ENCODE data around the gene HNRNPK.
A peak's percentile ranks its signal among the peaks of the same experiment; 100 is the strongest.
"Not testable (repeated sequence)": the region's sequence is repeated elsewhere in the genome, so short reads cannot be mapped to it uniquely, and the experiment has no call there.

The HNRNPK gene

DNA sequence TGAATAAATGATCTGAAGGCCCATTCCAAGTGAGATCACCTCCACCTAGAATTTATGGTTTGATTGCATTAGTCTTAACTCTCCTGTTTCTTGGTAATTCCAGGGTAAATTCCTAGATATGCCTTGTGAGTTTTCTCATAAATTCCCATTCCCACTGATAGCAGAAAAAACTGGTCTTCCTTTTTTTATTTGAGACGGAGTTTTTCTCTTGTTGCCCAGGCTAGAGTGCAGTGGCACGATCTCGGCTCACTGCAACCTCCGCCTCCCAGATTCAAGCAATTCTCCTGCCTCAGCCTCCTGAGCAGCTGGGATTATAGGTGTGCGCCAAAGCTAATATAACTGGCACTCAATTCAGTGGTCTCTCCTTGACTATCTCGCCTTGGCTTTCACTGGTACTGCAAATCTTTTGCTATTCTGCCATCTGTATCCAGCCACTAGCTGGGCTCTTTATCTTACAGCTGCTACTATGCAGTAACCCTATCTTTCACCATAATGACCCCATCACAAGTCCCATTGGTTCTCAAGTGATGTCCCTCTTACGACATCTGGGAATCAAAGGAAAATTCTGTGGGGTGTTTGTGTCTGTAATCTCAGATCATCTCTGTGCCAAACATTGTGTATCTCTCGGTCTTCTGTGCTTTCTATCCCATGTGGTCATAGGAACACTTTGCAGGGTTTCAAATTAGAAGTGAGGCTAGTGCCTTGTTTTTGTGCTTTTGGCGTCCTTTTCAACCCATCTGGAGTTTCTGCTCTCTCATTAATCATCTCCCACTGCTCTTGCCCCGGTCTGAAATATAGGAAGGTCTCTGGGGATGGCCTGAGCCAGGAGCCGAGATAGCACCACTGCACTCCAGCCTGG is 14.4 kb downstream of the HNRNPK start:
- DNase-seq (no peak), ATAC-seq (peak; percentile 15)
- peak overlapping the region; percentile 45 for H3K27ac Mint-ChIP-seq

DNA sequence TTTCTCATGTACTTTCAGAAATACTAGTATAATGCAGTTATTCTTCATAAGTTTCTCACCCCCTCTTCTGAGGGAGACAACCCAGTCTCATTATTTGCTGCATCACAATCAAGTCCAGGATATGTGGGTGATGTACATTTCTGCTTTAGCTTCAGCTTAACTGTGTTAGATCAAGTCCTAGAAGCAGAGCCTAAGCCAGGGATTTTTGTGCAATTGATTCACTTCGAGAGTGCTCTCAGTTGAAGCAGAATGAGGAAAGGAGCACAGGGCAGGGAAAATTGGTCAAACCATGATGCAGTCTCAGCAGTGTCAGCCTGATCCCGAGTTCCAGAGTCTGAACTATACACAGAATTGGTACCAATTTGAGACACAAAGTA is 15.1 kb downstream of the HNRNPK start:
- Mint-ChIP-seq H3K4me3 (no peak overlapping the region), H3K27ac (peak overlapping the region; percentile 40), H3K4me1 (peaks cover 2% of the 10 kb centered on the region), H3K27me3 (no peaks in the 10 kb centered on the region), H3K36me3 (ENCODE audit: low read depth) (peaks cover 31% of the 10 kb centered on the region), H3K9me3 (no peaks in the 10 kb centered on the region)
- no peak for DNase-seq
- ATAC-seq: peak; percentile 22

More for the DNA sequence above, 14.4 kb downstream of the HNRNPK start:
- Mint-ChIP-seq H3K4me1 (peaks cover 2% of the 10 kb centered on the region), H3K9me3 (no peaks in the 10 kb centered on the region), H3K36me3 (ENCODE audit: low read depth) (peaks cover 38% of the 10 kb centered on the region), H3K4me3 (no peak overlapping the region), H3K27me3 (no peaks in the 10 kb centered on the region)

DNA sequence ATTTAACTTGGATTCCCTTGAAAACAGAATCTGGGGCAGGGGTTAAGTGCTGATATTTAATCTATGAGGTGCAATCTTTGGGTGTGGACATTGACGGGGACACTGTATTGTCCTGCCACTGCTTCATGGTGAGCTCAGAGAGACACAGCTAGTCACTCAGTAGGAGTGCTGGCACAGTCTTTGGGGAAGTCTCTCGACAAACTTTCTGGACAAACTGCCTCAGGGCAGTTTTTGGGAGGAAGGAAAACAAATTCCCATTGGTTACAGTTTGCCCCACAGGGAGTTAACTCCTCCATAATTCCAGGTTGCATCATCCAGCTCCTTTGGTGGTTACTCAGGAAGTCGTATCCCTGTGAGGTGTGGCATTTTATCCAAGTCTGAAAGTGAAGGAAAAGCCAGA is 17.9 kb downstream of the HNRNPK start:
- Mint-ChIP-seq H3K4me1 (peaks cover 2% of the 10 kb centered on the region), H3K9me3 (no peaks in the 10 kb centered on the region), H3K27me3 (no peaks in the 10 kb centered on the region), H3K36me3 (ENCODE audit: low read depth) (peaks cover 8% of the 10 kb centered on the region), H3K4me3 (no peak overlapping the region), H3K27ac (no peak overlapping the region)
- DNase-seq (no peak), ATAC-seq (no peak)

DNA sequence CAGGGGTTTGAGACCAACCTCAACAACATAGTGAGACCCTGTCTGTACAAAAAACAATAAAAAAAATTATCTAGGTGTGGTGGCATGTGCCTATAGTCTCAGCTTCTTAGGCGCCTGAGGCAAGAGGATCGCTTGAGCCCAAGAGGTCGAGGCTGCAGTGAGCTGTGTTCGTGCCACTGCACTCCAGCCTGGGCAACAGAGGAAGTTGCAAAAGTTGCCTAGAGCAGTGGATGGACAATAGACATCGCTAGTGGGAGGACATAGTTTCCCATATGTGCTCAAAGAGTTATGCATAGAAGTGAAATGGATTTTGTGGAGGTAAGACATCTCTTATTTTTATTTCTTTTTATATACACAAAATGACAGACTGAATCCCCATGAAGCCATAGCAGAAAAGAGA is 19.0 kb downstream of the HNRNPK start:
- Mint-ChIP-seq H3K4me1 (peaks cover 8% of the 10 kb centered on the region), H3K9me3 (no peaks in the 10 kb centered on the region), H3K27me3 (no peaks in the 10 kb centered on the region), H3K36me3 (ENCODE audit: low read depth) (peaks cover 4% of the 10 kb centered on the region), H3K27ac (no peak overlapping the region), H3K4me3 (no peak overlapping the region)
- DNase-seq (no peak), ATAC-seq (no peak)

DNA sequence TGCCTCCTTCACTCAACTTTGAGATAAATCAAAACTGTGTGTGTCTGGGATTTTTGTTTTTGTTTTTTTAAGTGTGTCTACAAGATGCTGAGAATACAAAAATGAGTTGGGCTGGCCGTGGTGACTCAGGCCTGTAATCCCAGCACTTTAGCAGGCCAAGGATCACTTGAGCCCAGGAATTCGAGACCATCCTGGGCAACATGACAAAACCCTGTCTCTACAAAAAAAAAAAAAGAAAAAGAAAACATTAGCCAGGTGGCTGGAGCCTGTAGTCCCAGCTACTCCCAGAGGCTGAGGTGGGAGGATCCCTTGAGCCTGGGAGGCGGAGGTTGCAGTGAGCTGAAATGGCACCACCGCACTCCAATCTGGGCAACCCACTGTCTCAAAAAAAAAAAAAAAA is 21.0 kb downstream of the HNRNPK start:
- H3K4me1 Mint-ChIP-seq: peaks cover 20% of the 10 kb centered on the region
- peaks cover 9% of the 10 kb centered on the region for H3K36me3 Mint-ChIP-seq (ENCODE audit: low read depth)
- no peak overlapping the region for H3K4me3 Mint-ChIP-seq
- ATAC-seq: no peak
- H3K27me3 Mint-ChIP-seq: no peaks in the 10 kb centered on the region
- DNase-seq: no peak
- no peaks in the 10 kb centered on the region for H3K9me3 Mint-ChIP-seq
- no peak overlapping the region for H3K27ac Mint-ChIP-seq

DNA sequence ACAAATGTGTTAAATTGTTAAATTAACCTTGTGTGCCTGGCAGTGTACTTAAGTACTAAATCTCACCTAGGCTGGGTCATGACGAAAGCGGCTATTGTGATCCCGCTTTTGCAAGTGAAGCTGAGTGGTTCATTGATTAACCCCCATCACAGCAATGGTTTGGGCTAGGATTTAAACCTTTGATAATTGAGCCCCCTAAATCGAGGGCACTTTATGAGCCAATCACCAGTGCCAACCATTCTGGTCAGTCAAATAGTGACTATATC is 22.8 kb downstream of the HNRNPK start:
- DNase-seq: no peak
- H3K27me3 Mint-ChIP-seq: no peaks in the 10 kb centered on the region
- peaks cover 12% of the 10 kb centered on the region for H3K36me3 Mint-ChIP-seq (ENCODE audit: low read depth)
- H3K4me3 Mint-ChIP-seq: peak overlapping the region; percentile 93
- H3K27ac Mint-ChIP-seq: peak overlapping the region; percentile 92
- ATAC-seq: no peak
- peaks cover 20% of the 10 kb centered on the region for H3K4me1 Mint-ChIP-seq
- H3K9me3 Mint-ChIP-seq: no peaks in the 10 kb centered on the region

DNA sequence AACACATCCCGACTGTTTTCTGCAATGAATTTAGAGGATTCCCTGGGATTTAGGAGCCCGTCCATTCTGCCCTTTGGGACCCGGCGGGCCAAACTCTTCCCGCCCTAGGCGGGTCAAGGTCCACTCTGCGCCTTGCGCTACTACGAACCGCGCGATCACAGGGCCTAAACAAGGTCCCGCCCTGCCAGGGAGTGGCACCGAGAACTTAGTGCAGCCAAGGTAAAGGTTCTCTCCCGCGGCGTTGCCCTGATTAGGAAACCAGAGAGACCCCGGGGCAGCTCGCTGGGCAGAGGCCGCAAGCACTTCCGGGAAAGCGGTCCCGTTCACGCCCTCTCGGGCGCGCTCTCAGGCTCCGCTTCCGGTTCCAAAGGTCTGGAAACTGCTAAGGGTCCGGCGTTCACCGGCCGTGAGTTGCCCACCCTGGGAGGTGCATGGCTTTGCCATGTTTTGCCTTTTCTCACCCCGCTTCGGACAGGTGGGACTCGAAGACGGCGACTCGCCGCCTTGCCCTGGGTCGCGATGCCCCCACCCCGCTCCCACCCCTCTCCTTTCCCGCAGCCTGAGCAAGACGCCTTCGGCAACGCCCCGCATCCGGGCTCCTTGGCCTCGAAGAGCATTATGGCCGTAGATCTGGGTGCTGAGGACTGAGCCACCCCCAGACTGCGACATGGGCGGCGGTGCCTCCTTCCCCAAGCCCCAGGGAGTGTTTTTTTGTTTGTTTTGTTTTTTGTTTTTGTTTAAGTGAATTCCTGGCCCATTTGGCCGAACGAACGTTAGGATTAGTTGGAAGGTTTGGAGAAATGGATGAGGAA is 23.4 kb downstream of the HNRNPK start:
- no peaks in the 10 kb centered on the region for H3K27me3 Mint-ChIP-seq
- peaks cover 12% of the 10 kb centered on the region for H3K36me3 Mint-ChIP-seq (ENCODE audit: low read depth)
- peak; percentile 73 for DNase-seq
- ATAC-seq: peak; percentile 90
- peak overlapping the region; percentile 92 for H3K27ac Mint-ChIP-seq
- H3K4me1 Mint-ChIP-seq: peaks cover 20% of the 10 kb centered on the region
- peak overlapping the region; percentile 93 for H3K4me3 Mint-ChIP-seq
- H3K9me3 Mint-ChIP-seq: no peaks in the 10 kb centered on the region

DNA sequence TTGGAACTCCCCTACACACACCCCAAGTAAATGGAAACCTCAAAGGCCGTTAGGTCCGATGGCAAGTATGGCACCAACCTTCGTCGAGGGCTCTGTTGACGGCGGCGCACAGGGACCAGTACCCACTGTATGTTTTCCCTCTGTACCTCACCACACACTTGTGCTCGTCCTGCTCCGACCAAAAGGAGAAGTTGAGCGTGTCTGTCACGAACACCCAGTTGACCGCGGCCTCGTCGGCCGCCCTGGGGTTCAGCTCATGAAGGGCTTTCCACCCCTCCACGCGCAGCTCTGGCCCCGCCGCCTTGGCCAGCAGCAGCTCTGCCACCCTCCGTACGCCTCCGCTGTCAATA is 24.0 kb downstream of the HNRNPK start:
- Mint-ChIP-seq H3K36me3 (ENCODE audit: low read depth) (peaks cover 13% of the 10 kb centered on the region), H3K9me3 (no peaks in the 10 kb centered on the region), H3K27ac (peak overlapping the region; percentile 92), H3K4me3 (peak overlapping the region; percentile 93), H3K27me3 (no peaks in the 10 kb centered on the region), H3K4me1 (peaks cover 20% of the 10 kb centered on the region)
- ATAC-seq (peak; percentile 50), DNase-seq (peak; percentile 43)

DNA sequence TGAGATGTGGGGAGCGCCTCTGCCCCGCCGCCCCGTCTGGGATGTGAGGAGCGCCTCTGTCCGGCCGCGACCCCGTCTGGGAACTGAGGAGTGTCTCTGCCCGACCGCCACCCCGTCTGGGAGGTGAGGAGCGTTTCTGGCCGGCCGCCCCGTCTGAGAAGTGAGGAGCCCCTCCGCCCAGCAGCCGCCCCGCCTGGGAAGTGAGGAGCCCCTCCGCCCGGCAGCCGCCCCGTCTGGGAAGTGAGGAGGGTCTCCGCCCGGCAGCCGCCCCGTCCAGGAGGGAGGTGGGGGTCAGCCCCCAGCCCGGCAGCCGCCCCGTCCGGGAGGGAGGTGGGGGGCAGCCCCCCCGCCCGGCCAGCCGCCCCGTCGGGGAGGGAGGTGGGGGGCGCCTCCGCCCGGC is 31.9 kb downstream of the HNRNPK start:
- ATAC-seq, DNase-seq, H3K4me1 Mint-ChIP-seq, H3K27ac Mint-ChIP-seq, H3K4me3 Mint-ChIP-seq, H3K9me3 Mint-ChIP-seq, H3K27me3 Mint-ChIP-seq: not testable (repeated sequence)
- H3K36me3 Mint-ChIP-seq (ENCODE audit: low read depth): peaks cover 31% of the 10 kb centered on the region

DNA sequence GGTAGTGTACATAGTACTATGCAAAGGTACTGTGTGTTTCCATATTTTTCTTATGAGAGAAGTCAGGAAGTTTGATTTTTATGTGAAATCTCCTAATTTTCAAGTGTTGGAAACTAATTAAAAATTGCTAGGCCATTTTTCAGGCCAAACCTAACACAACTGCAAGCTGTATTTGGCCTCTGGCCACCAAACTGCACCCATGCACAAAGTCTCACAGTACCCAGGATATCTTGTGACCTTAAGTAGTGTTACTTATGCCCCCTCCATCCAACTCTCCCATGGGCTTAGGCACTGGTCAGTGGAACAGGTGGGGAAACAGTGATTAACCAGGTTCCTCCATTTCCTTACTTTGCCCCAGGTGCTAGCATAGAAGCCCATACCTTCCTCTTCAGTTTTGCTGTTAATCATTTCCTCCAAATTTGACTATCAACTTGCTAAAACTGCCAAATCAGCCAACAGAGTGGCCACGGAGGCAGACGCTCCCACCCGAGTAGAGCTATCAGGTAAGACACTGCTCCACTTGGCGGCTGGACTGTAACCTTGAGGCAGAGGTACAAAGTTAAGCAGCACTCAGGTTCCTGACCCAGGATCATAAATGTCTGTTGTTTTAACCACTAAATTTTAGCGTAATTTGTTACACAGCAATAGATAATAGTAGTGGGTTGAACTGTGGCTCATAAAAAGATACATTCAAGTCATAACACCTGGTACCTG is 39.3 kb downstream of the HNRNPK start:
- no peaks in the 10 kb centered on the region for H3K9me3 Mint-ChIP-seq

DNA sequence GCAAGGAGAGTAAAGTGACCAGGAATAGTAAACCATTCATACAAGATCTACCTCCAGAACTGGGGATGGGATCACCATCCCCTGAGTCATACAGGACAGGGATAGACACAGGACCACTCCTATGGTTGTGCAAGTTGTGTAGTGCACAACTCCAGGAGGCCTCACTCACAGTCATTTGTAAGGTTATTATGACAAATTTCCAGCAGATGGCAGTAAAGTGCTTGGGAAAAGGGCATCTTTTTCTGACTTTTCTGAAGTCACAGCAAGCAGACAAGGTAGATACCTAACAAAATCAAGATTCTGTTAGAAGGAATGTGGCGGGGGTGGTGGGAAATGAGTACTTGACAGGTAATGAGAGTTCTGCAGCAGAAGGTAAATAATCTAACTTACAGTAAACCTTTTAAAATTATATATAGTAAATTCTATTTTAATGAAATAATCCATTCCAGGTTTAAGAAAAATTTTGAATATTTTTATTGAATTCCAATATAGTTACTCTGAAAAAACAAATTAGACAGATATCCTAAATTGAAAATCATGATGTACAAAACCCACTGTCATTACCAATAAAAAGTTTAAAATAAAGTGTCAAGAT is 42.1 kb downstream of the HNRNPK start:
- no peaks in the 10 kb centered on the region for H3K4me1 Mint-ChIP-seq
- ATAC-seq (peak; percentile 36), DNase-seq (no peak)
- no peaks in the 10 kb centered on the region for H3K27me3 Mint-ChIP-seq
- no peak overlapping the region for H3K27ac Mint-ChIP-seq
- H3K9me3 Mint-ChIP-seq: no peaks in the 10 kb centered on the region
- peaks cover 15% of the 10 kb centered on the region for H3K36me3 Mint-ChIP-seq (ENCODE audit: low read depth)
- no peak overlapping the region for H3K4me3 Mint-ChIP-seq

More for the DNA sequence above, 39.3 kb downstream of the HNRNPK start:
- no peaks in the 10 kb centered on the region for H3K4me1 Mint-ChIP-seq
- no peaks in the 10 kb centered on the region for H3K27me3 Mint-ChIP-seq
- H3K36me3 Mint-ChIP-seq (ENCODE audit: low read depth): peaks cover 27% of the 10 kb centered on the region
- no peak for DNase-seq
- H3K4me3 Mint-ChIP-seq: no peak overlapping the region
- no peak for ATAC-seq
- H3K27ac Mint-ChIP-seq: no peak overlapping the region

DNA sequence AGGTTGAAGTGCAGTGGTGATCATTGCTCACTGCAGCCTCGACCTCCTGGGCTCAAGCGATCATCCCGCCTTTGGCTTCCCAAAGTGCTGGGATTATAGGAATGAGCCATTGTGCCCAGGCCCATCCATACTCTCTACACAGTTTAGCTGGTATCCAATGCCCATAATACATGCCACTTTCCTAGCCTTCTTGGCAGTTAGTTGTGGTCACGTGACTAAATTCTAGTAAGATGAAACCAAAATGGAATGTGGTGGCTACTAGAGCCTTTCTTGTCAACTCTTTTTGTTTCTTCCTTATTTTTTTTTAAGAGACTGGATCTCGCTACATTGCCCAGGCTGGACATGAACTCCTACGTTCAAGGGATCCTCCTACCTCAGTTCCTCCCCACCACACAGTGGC is 43.5 kb downstream of the HNRNPK start:
- Mint-ChIP-seq H3K27me3 (no peaks in the 10 kb centered on the region), H3K4me1 (peaks cover 6% of the 10 kb centered on the region), H3K9me3 (no peaks in the 10 kb centered on the region), H3K4me3 (no peak overlapping the region), H3K27ac (no peak overlapping the region), H3K36me3 (ENCODE audit: low read depth) (peaks cover 8% of the 10 kb centered on the region)
- ATAC-seq (no peak), DNase-seq (no peak)

DNA sequence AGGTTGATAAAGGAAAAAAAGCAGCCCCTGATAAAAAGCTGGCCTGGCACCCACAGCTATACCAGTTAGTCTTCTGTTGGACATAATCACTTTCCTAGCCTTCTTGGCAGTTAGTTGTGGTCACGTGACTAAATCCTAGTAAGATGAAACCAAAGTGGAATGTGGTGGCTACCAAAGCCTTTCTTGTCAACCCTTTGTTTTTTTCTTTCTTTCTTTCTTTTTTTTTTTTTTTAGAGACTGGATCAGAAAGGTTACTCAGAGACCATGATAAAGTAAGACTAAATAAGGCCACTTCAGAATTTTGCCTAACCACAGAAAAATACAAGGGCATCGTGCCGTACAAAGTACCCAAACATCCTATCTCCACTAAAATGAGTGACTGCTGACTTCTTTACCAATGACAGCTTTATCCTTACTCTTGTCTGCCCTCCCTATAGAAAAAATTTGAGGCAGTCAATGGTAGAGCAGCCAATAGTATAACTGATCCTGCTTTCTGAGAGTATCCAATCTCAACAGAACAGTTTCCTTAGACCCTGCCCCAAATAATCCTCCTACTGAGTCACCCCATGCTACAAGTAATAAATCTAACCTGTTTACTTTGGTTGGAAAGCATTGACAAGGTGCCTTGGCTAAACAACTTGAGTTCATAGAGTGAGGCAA is 44.6 kb downstream of the HNRNPK start:
- H3K27ac Mint-ChIP-seq: no peak overlapping the region
- DNase-seq: no peak

DNA sequence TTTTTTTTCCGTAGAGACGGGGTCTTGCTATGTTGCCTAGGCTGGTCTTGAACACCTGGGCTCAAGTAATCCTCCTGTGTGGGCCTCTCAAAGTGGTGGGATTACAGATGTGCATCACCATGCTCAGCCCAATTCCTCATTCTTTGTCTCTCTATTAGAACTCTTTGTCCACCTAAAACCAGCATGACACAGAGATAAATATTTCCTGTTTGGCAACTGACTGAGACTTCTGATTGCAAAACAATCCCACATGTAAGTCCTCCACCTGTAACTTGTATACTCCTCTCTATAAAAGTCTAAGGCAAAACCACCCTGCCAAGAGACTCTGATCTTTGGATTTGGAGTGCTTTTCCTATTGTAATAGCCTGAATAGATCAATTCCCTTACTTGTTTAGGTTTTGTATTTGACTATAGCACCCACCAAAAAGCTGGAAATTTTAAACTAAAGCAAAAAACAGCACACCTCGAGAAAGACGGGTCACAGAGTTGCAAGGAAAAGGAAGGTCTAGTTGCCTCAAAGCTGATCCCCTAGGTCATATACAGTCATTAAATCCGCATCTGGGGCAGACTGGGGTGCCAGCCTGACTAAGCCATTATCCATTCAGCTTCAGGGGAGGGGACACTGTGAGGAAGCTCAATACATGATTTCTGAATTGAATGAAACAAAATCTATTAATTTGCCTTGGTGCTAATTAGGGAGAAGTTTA is 45.3 kb downstream of the HNRNPK start:
- Mint-ChIP-seq H3K27me3 (no peaks in the 10 kb centered on the region), H3K36me3 (ENCODE audit: low read depth) (peaks cover 8% of the 10 kb centered on the region), H3K9me3 (no peaks in the 10 kb centered on the region), H3K4me3 (no peak overlapping the region), H3K27ac (no peak overlapping the region), H3K4me1 (peaks cover 6% of the 10 kb centered on the region)
- DNase-seq: no peak
- ATAC-seq: no peak

More for the DNA sequence above, 44.6 kb downstream of the HNRNPK start:
- Mint-ChIP-seq H3K4me3 (no peak overlapping the region), H3K27me3 (no peaks in the 10 kb centered on the region), H3K4me1 (peaks cover 6% of the 10 kb centered on the region), H3K9me3 (no peaks in the 10 kb centered on the region), H3K36me3 (ENCODE audit: low read depth) (peaks cover 8% of the 10 kb centered on the region)
- ATAC-seq: no peak

Data from activated naive CD8-positive, alpha-beta T cell treated with anti-CD3 and anti-CD28 coated beads, Interleukin-2, amount 50 U/mL, for 24 hours (primary cell).